ENCODE data around the gene TBC1D9B. TPM values are rescaled to one million over a fixed set of nuclear protein-coding genes. Genes with fewer than 3 reads are reported as not detected.
A peak's percentile ranks its signal among the peaks of the same experiment; 100 is the strongest.

TBC1D9B gene
- 1,000 to 10,000 TPM in 1 of 4 donors, 100 to 1,000 TPM in 1, 10 to 100 TPM in 2; 58.8 to 2,513 (median 108) TPM for total RNA-seq

DNA sequence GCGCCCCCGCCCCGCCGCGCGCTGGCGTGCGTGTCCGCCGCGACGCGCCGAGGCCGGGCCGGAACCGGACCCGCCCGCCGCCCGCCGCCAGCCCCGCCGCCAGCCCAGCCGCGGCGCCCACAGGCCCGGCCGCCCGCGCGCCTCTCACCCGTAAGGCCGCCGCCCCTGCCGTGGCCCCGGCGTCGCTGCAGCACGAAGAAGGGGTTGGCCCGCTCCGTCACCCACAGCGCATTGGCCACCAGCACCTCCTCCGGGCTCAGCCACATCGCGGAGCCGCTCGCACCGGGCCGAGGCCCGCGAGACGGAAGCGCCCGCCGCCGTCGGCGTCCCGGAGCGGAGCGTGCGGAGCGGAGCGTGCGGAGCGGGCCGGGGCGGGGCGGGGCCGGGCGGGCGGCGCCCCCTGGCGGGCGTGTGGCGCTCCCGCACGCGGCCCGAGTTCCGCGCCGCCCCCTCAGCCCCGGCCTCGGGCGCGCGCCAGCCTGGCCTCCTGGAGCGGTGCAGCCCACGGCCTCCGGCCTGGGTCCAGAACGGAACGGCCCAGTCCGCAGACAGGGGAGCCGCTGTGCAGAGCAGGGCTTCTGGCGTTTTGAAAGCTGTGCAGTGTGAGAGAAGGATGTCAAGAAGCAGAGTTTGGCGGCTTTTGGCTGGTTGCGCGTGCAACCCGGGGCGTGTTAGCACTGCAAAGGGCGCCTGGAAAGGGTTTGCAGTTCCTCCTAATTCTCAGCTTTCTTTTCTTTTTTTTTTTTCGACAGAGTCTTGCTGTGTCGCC lies at the start of gene TBC1D9B:
Gene TBC1D9B (minus strand): TSS at position 342 of the 769 bp plus-strand sequence. CDS start 76 bp downstream, at position 266.
- intact Hi-C loops (cut with DNase I; ENCODE audit: low total_unique reads): no loop called here
- H3K36me3 ChIP-seq: no peaks in the 10 kb centered on the region
- peak within 1 kb of the TSS; percentile 77 to 82 for H3K27ac ChIP-seq
- TF ChIP-seq, protein P1, sequence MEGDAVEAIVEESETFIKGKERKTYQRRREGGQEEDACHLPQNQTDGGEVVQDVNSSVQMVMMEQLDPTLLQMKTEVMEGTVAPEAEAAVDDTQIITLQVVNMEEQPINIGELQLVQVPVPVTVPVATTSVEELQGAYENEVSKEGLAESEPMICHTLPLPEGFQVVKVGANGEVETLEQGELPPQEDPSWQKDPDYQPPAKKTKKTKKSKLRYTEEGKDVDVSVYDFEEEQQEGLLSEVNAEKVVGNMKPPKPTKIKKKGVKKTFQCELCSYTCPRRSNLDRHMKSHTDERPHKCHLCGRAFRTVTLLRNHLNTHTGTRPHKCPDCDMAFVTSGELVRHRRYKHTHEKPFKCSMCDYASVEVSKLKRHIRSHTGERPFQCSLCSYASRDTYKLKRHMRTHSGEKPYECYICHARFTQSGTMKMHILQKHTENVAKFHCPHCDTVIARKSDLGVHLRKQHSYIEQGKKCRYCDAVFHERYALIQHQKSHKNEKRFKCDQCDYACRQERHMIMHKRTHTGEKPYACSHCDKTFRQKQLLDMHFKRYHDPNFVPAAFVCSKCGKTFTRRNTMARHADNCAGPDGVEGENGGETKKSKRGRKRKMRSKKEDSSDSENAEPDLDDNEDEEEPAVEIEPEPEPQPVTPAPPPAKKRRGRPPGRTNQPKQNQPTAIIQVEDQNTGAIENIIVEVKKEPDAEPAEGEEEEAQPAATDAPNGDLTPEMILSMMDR (IDR thresholded peaks at IDR 0.05): peak in 3 of 4 experiments; percentile 52 to 86 (median 71)
- no peak for TF ChIP-seq POLR2A (IDR thresholded peaks at IDR 0.05)
- H3K4me1 ChIP-seq: peaks cover 0 to 8% of the 10 kb centered on the region in 2 donors
- peak within 1 kb of the TSS; percentile 46 to 61 for H3K4me3 ChIP-seq
- DNase-seq: peak; percentile 65 to 77
- H3K9me3 ChIP-seq: no peaks in the 10 kb centered on the region
- no peaks in the 10 kb centered on the region for H3K27me3 ChIP-seq

DNA sequence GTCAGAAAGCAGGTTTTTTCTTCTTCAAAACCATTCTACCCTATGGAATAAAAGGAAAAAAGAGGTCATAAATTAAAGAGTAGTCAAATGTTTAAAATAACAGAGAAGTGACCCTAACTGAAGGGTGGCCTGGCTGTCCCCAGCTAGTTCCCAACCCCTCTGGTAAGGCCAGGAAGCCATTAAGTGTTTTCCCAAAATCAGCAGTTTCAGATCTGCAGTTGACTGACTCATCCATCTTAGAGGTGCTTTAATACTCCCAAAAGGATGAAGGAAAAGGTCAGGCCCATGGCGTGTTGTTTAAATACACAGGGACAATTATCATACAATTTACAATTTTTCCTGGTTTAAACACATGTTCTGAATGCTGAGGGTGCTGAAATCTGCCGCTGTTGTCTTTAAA lies 47.9 kb upstream of the TBC1D9B start:
- no peak overlapping the region for H3K4me3 ChIP-seq
- no peak for TF ChIP-seq POLR2A (IDR thresholded peaks at IDR 0.05)
- TF ChIP-seq, protein P1 (IDR thresholded peaks at IDR 0.05): no peak
- no peak overlapping the region for H3K27ac ChIP-seq
- no peaks in the 10 kb centered on the region for H3K4me1 ChIP-seq
- intact Hi-C loops (cut with DNase I; ENCODE audit: low total_unique reads): no loop called here
- H3K36me3 ChIP-seq: no peaks in the 10 kb centered on the region
- no peak for DNase-seq
- no peaks in the 10 kb centered on the region for H3K27me3 ChIP-seq
- no peaks in the 10 kb centered on the region for H3K9me3 ChIP-seq

DNA sequence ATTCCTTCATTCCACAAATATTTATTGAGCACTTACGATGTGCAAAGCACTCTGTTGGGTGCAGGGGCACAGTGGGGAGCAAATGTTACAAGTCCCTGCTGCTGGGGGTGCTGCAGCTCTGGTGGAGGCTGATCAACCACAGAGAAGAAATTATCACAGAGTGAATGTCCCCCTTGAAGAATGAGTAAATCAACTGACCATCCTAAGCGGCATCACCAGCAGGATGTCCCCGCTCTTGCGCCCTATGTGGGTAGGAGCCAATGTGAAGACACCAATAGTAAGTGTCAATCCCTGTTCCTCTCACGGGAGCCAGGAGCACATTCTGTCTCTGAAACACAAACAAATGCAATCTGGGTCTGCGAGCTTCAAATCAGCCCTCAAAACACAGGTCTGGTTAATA lies 47.4 kb upstream of the TBC1D9B start:
- Histone ChIP-seq H3K4me3 (no peak overlapping the region), H3K36me3 (no peaks in the 10 kb centered on the region)

DNA sequence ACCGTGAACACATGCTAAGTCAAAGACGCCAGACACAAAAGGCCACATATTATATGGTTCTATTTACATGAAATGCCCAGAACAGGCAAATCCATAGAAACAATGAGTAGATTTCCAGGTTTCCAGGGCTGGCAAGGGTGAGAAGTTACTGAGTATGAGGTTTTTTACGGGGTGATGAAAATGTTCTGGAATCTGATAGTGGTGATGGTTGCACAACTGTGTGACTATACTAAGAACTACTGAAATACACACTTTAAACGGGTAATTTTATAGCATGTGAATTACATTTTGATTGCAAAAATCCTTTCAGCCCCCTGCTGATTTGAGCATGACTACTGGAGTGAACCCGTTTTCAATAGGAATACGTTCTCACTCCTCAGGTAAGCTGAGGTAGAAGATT lies 46.7 kb upstream of the TBC1D9B start:
- no peak overlapping the region for H3K4me3 ChIP-seq
- DNase-seq: no peak
- TF ChIP-seq, protein P1 (IDR thresholded peaks at IDR 0.05): no peak
- TF ChIP-seq POLR2A (IDR thresholded peaks at IDR 0.05): no peak
- intact Hi-C loops (cut with DNase I; ENCODE audit: low total_unique reads): no loop called here
- no peaks in the 10 kb centered on the region for H3K9me3 ChIP-seq
- no peaks in the 10 kb centered on the region for H3K4me1 ChIP-seq
- no peaks in the 10 kb centered on the region for H3K36me3 ChIP-seq
- no peaks in the 10 kb centered on the region for H3K27me3 ChIP-seq
- no peak overlapping the region for H3K27ac ChIP-seq

More for the DNA sequence above, 47.4 kb upstream of the TBC1D9B start:
- no peak for DNase-seq
- no peak overlapping the region for H3K27ac ChIP-seq
- intact Hi-C loops (cut with DNase I; ENCODE audit: low total_unique reads): no loop called here
- H3K9me3 ChIP-seq: no peaks in the 10 kb centered on the region
- no peaks in the 10 kb centered on the region for H3K4me1 ChIP-seq
- no peak for TF ChIP-seq POLR2A (IDR thresholded peaks at IDR 0.05)
- TF ChIP-seq, protein P1 (IDR thresholded peaks at IDR 0.05): no peak
- H3K27me3 ChIP-seq: no peaks in the 10 kb centered on the region

DNA sequence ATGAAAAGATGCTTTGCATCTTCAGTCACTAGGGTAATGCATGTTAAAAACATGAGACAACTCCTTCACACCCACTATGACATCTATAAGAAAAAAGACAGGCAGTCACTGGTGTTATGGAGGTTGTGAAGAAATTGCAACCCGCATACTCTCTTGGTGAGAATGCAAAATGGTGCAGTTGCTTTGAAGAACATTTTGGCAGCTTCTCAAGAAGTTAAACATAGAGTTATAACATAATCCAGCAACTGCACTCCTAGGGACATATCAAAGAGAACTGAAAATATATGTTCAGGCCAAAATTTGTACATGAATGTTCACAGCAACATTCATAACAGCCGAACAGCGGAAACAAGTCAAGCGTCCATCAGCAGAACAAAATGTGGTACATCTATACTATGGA lies 46.3 kb upstream of the TBC1D9B start:
- intact Hi-C loops (cut with DNase I; ENCODE audit: low total_unique reads): no loop called here
- no peaks in the 10 kb centered on the region for H3K4me1 ChIP-seq
- H3K4me3 ChIP-seq: no peak overlapping the region
- no peaks in the 10 kb centered on the region for H3K36me3 ChIP-seq
- no peaks in the 10 kb centered on the region for H3K27me3 ChIP-seq
- no peaks in the 10 kb centered on the region for H3K9me3 ChIP-seq
- no peak for DNase-seq
- no peak for TF ChIP-seq POLR2A (IDR thresholded peaks at IDR 0.05)
- TF ChIP-seq, protein P1 (IDR thresholded peaks at IDR 0.05): no peak
- no peak overlapping the region for H3K27ac ChIP-seq

Data from uterus (tissue), 4 donors.